ENCODE results near the gene C11orf24.

DNA sequence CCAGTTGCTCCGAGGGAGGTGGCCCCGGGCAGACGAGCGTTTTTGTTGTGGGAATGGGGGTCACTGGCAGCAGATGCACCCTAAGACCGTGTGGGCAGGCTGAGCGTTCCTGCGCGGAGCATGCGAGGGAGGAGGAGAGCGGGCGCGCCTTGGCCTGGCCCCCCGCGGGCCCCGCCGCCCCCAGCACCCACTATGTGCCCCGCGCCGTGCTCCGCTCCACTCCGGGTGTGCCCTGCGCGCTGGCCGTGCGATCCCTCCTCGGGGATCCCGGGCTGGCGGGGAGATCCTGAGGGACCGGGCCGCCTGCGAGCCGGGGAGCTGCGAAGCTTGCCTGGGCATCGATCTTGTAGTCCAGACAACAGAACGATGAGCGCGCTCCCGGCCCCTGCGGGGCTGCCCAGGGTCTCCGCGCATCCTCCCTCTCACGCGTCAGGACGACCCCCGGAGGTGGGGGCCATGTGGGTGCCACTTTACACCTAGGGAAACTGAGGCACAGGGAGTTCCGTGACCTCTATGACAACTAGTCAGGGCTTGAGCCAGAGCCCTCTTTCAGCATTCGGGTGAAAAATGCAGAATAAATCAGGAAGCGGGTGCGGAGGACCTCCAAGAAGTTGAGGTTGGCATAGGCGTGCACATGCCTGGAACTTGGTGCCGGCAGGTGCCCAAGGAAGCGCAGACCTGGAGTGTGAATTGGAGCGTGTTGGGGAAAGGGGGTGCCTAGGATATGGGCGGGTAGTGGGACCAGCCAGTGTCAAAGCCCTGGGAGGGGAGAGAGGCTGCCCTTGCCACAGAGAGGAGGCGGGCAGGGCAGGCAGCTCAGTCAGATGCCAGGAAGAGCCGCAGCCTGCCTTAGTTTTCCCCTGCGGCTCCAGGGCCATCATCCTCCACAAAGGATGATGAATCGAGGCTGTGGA, 57.3 kb downstream of the C11orf24 start:
- TF ChIP-seq ATF3 (CRISPR knock-in tag; conservative IDR thresholded peaks at IDR 0.05) (no peak), JUN (CRISPR knock-in tag; IDR thresholded peaks at IDR 0.05) (no peak), ELF4 (CRISPR knock-in tag; IDR thresholded peaks at IDR 0.05; ENCODE audit: low read depth) (no peak), TCF7 (CRISPR knock-in tag; IDR thresholded peaks at IDR 0.05; ENCODE audit: low read depth) (no peak), FOXK1 (CRISPR knock-in tag; IDR thresholded peaks at IDR 0.05) (no peak), SP1 (CRISPR knock-in tag; conservative IDR thresholded peaks at IDR 0.05) (no peak), ETV6 (CRISPR knock-in tag; IDR thresholded peaks at IDR 0.05) (no peak; the same call in 1 of the 2 replicates), CREB1 (CRISPR knock-in tag; IDR thresholded peaks at IDR 0.05) (no peak)
- TF ChIP-seq, protein P1, sequence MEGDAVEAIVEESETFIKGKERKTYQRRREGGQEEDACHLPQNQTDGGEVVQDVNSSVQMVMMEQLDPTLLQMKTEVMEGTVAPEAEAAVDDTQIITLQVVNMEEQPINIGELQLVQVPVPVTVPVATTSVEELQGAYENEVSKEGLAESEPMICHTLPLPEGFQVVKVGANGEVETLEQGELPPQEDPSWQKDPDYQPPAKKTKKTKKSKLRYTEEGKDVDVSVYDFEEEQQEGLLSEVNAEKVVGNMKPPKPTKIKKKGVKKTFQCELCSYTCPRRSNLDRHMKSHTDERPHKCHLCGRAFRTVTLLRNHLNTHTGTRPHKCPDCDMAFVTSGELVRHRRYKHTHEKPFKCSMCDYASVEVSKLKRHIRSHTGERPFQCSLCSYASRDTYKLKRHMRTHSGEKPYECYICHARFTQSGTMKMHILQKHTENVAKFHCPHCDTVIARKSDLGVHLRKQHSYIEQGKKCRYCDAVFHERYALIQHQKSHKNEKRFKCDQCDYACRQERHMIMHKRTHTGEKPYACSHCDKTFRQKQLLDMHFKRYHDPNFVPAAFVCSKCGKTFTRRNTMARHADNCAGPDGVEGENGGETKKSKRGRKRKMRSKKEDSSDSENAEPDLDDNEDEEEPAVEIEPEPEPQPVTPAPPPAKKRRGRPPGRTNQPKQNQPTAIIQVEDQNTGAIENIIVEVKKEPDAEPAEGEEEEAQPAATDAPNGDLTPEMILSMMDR (IDR thresholded peaks at IDR 0.05): no peak

Measured in WTC11 (cell line).